Keratinocyte (primary cell): Measurements from ENCODE around the gene CES1. TPM values are rescaled to one million over a fixed set of nuclear protein-coding genes. Genes with fewer than 3 reads are reported as not detected.

Experiments
- DNase-seq: peaks from one replicate; pipeline ENCODE4 v3.0.0-alpha.2; 2011; ENCODE audit warnings: low read depth, missing footprints, low spot score
- FAIRE-seq: peaks from 2 replicates; lab custom pipeline; 2011; peaks lifted over from hg19 to GRCh38; lab: Jason Lieb, UNC
- H2AFZ ChIP-seq: 2 replicates; pipeline ENCODE4 v1.6.0; 2012; ENCODE audit warnings: low read length, control low read depth, inconsistent platforms; ENCODE audit not compliant: control insufficient read depth
- H3K27ac ChIP-seq: 2 replicates; pipeline ENCODE4 v1.5.1; 2011; ENCODE audit warnings: low read length; ENCODE audit not compliant: control insufficient read depth, insufficient read depth
- H3K27me3 ChIP-seq: 3 replicates; pipeline ENCODE4 v1.6.0; 2011; ENCODE audit warnings: low read length; ENCODE audit not compliant: control insufficient read depth, insufficient read depth; ENCODE audit errors: extremely low read depth
- H3K36me3 ChIP-seq, 2 experiments: 2 replicates in 1 of 2; 3 replicates in 1 of 2; pipeline ENCODE4 v1.5.1; 2011; ENCODE audit warnings: low read length in 2 of 2, mild to moderate bottlenecking in 1 of 2; ENCODE audit not compliant: control insufficient read depth in 2 of 2, insufficient read depth in 2 of 2; ENCODE audit errors: extremely low read depth in 1 of 2
- H3K4me1 ChIP-seq: 3 replicates; pipeline ENCODE4 v1.5.1; 2011; ENCODE audit warnings: low read length; ENCODE audit not compliant: control insufficient read depth, insufficient read depth; ENCODE audit errors: extremely low read depth
- H3K4me2 ChIP-seq: 3 replicates; pipeline ENCODE4 v1.6.0; 2011; ENCODE audit warnings: low read depth, low read length; ENCODE audit not compliant: control insufficient read depth, insufficient read depth; ENCODE audit errors: extremely low read depth
- H3K4me3 ChIP-seq, 3 experiments: fragments of 200-600 bp in 1 of 3; sonication (generic) in 1 of 3; 2 replicates in 2 of 3; 3 replicates in 1 of 3; pipeline ENCODE4 v1.5.1; 2011 to 2016; ENCODE audit warnings: low read length in 3 of 3, mild to moderate bottlenecking in 3 of 3, control low read depth in 2 of 3, inconsistent platforms in 1 of 3, low read depth in 1 of 3, mixed read lengths in 1 of 3, mixed run types in 1 of 3, moderate library complexity in 1 of 3; ENCODE audit not compliant: control insufficient read depth in 2 of 3, insufficient read depth in 2 of 3; ENCODE audit errors: extremely low read depth in 1 of 3
- H3K79me2 ChIP-seq: 2 replicates; pipeline ENCODE4 v1.6.0; 2012; ENCODE audit warnings: low read length; ENCODE audit not compliant: control insufficient read depth, insufficient read depth
- H3K9ac ChIP-seq: 3 replicates; pipeline ENCODE4 v1.6.0; 2011; ENCODE audit warnings: low read length; ENCODE audit not compliant: control insufficient read depth, insufficient read depth; ENCODE audit errors: extremely low read depth
- H3K9me1 ChIP-seq: 3 replicates; pipeline ENCODE4 v1.6.0; 2011; ENCODE audit warnings: low read length; ENCODE audit not compliant: control insufficient read depth, insufficient read depth; ENCODE audit errors: extremely low read depth
- H3K9me3 ChIP-seq: 2 replicates; pipeline ENCODE4 v1.5.1; 2012; ENCODE audit warnings: low read depth, low read length; ENCODE audit not compliant: control insufficient read depth
- H4K20me1 ChIP-seq: 3 replicates; pipeline ENCODE4 v1.6.0; 2011; ENCODE audit warnings: low read length; ENCODE audit not compliant: control insufficient read depth, insufficient read depth; ENCODE audit errors: extremely low read depth
- EZH2 ChIP-seq: IDR thresholded peaks from one replicate; pipeline ENCODE4 v1.6.1; 2012; ENCODE audit warnings: inconsistent platforms, mild to moderate bottlenecking, low read length, moderate library complexity
- dilution Hi-C: fragments of 300-500 bp; cut with MboI; formaldehyde crosslinking; loops from one replicate; pipeline ENCODE4 v1.7.0; 2020; ENCODE audit warnings: low sequenced_read_pairs; ENCODE audit not compliant: extremely low pct_ligation_motif_present
- polyA plus RNA-seq, 5 experiments: library from polyadenylated mRNA; depleted of rRNA in 3 of 5; stranded (reverse) in 3 of 5; stranded (forward) in 1 of 5; unstranded in 1 of 5; fragments of >200 nt; gene quantifications; 1 replicate in 1 of 5; 2 replicates in 3 of 5; 3 replicates in 1 of 5; pipeline versions ENCODE4 v1.2.1 to v1.2.3, GENCODE V29; 2011 to 2012; ENCODE audit warnings: missing spikeins in 2 of 5, low read depth in 1 of 5, low replicate concordance in 1 of 5
- TF ChIP-seq, protein P1 (sequence below), 3 experiments: IDR thresholded peaks in 1 of 3; conservative IDR thresholded peaks in 1 of 3; optimal IDR thresholded peaks in 1 of 3; 2 replicates in 2 of 3; 3 replicates in 1 of 3; pipeline versions ENCODE3 to v1.5.1; 2011; ENCODE audit warnings: low read length in 3 of 3, mild to moderate bottlenecking in 3 of 3, moderate library complexity in 2 of 3, control low read depth in 1 of 3, inconsistent platforms in 1 of 3; ENCODE audit not compliant: insufficient read depth in 2 of 3; ENCODE audit errors: extremely low read depth in 1 of 3

CES1 gene
- polyA plus RNA-seq, 1 donor (not counting 4 experiments of a cell fraction or from before 2014, with no cell fraction given): 0.10 TPM

DNA sequence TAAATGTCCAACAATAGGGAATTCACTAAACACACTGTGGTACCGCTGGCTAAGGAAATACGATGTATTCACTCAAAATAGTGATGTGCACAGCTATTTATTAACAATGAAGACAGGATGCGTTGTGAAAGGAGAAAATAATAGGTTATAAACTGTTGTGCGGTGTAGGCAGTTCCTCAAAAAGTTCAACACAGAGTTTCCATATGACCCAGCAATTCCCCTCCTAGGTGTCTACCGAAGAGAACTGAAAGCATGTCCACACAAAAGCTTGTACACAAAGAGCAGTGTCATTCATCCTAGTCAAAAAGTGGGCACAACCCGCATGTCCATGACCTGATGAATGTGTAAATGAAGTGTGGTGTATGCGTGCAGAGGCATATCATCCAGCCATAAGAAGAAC lies 1.2 kb upstream of the CES1 start:
- no peak for TF ChIP-seq EZH2
- TF ChIP-seq, protein P1, sequence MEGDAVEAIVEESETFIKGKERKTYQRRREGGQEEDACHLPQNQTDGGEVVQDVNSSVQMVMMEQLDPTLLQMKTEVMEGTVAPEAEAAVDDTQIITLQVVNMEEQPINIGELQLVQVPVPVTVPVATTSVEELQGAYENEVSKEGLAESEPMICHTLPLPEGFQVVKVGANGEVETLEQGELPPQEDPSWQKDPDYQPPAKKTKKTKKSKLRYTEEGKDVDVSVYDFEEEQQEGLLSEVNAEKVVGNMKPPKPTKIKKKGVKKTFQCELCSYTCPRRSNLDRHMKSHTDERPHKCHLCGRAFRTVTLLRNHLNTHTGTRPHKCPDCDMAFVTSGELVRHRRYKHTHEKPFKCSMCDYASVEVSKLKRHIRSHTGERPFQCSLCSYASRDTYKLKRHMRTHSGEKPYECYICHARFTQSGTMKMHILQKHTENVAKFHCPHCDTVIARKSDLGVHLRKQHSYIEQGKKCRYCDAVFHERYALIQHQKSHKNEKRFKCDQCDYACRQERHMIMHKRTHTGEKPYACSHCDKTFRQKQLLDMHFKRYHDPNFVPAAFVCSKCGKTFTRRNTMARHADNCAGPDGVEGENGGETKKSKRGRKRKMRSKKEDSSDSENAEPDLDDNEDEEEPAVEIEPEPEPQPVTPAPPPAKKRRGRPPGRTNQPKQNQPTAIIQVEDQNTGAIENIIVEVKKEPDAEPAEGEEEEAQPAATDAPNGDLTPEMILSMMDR (optimal IDR thresholded peaks at IDR 0.05 in 1 of 3, IDR thresholded peaks at IDR 0.05 in 1 of 3, conservative IDR thresholded peaks at IDR 0.05 in 1 of 3; ENCODE audit: extremely low read depth in 1 of 3, insufficient read depth in 2 of 3, low read length in 3 of 3): no peak
- Histone ChIP-seq H3K9ac (no peak overlapping the region), H3K4me3 (no peak overlapping the region), H4K20me1 (no peaks in the 10 kb centered on the region), H3K27ac (no peak overlapping the region), H3K4me1 (no peaks in the 10 kb centered on the region), H3K9me3 (no peaks in the 10 kb centered on the region), H3K9me1 (no peaks in the 10 kb centered on the region), H3K36me3 (no peaks in the 10 kb centered on the region), H3K4me2 (no peak overlapping the region), H2AFZ (no peak overlapping the region), H3K27me3 (no peaks in the 10 kb centered on the region), H3K79me2 (no peaks in the 10 kb centered on the region)
- FAIRE-seq (no peak), DNase-seq (no peak)
- dilution Hi-C loops: loop anchor here (25.0 kb wide), 1 partner anchor 122 kb away; no protein-coding TSS in a partner anchor

DNA sequence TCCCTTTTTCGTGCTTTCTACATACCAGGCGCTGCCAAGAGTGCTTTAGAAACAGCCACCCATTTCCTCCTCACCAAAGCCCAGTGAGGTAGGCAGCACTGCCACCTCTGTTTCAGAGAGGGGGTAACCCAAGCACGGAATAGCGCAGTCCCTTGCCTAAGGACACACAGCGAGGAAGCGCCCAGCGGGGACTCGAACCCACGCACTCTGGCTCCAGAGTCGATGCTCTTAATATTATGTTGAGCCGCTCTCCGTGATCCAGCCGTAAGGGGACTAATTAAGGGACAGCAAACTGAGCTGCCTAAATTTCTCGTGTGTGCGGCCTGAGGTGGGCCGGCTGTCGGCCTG lies 497 bp downstream of the CES1 start:
- H3K9ac ChIP-seq: no peak overlapping the region
- H3K36me3 ChIP-seq: no peaks in the 10 kb centered on the region
- dilution Hi-C loops: loop anchor here (25.0 kb wide), 1 partner anchor 120 kb away; no protein-coding TSS in a partner anchor
- no peak for TF ChIP-seq EZH2
- TF ChIP-seq, protein P1 (optimal IDR thresholded peaks at IDR 0.05 in 1 of 3, IDR thresholded peaks at IDR 0.05 in 1 of 3, conservative IDR thresholded peaks at IDR 0.05 in 1 of 3; ENCODE audit: extremely low read depth in 1 of 3, insufficient read depth in 2 of 3, low read length in 3 of 3): no peak
- H2AFZ ChIP-seq: no peak overlapping the region
- no peak overlapping the region for H3K4me2 ChIP-seq
- no peaks in the 10 kb centered on the region for H3K27me3 ChIP-seq
- DNase-seq (no peak), FAIRE-seq (no peak)
- no peaks in the 10 kb centered on the region for H3K9me1 ChIP-seq
- H3K27ac ChIP-seq: no peak overlapping the region
- no peaks in the 10 kb centered on the region for H3K4me1 ChIP-seq
- no peaks in the 10 kb centered on the region for H3K9me3 ChIP-seq
- no peaks in the 10 kb centered on the region for H3K79me2 ChIP-seq
- no peak overlapping the region for H3K4me3 ChIP-seq
- no peaks in the 10 kb centered on the region for H4K20me1 ChIP-seq
